ENCODE results near the gene SLC35F4. TPM values are rescaled to one million over a fixed set of nuclear protein-coding genes. Genes with fewer than 3 reads are reported as not detected.

The SLC35F4 gene
- total RNA-seq, 1 experiment from 2014 or later: not detected

DNA sequence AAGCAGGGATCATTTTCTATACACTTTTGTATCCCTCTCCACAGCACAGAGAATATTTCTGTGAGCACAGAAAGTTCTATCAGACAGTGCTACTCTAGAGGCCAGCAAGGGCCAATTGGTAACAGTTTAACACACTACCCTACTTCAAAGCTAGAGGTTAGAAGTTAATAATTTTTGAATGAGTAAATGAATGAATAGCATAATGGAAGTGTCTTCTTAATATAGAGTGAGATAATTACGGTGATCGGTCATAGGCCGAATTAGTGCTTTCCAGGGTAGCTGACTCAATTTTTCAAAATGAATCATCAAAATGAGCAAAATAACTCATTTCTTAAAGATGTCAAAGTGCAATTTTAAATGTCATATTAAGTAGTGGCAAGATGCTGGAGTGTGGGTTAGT lies 305.2 kb downstream of the SLC35F4 start:
- Histone ChIP-seq H3K27me3 (replicated peaks; ENCODE audit: insufficient read depth, low read depth, low read length, poor library complexity) (no peaks in the 10 kb centered on the region), H3K27ac (ENCODE audit: low read depth, low read length, poor library complexity, severe bottlenecking) (no peak overlapping the region), H3K36me3 (ENCODE audit: insufficient read depth, low read length, poor library complexity, severe bottlenecking) (no peaks in the 10 kb centered on the region), H3K9me3 (ENCODE audit: low read depth, low read length, poor library complexity, severe bottlenecking) (no peaks in the 10 kb centered on the region), H3K4me1 (ENCODE audit: insufficient read depth, low read length, poor library complexity, severe bottlenecking) (no peaks in the 10 kb centered on the region), H3K4me3 (ENCODE audit: low read depth, low read length, poor library complexity, severe bottlenecking) (no peak overlapping the region)
- POLR2A ChIA-PET (ENCODE audit: low non-redundant PET): no interaction called here
- intact Hi-C loops (cut with micrococcal nuclease; ENCODE audit: unreplicated experiment): no loop called here
- CTCF ChIA-PET: no interaction called here
- no peak for DNase-seq (ENCODE audit: low spot score)
- BruUV-seq (replicated peaks): no TSS peak
- TF ChIP-seq, protein P1, sequence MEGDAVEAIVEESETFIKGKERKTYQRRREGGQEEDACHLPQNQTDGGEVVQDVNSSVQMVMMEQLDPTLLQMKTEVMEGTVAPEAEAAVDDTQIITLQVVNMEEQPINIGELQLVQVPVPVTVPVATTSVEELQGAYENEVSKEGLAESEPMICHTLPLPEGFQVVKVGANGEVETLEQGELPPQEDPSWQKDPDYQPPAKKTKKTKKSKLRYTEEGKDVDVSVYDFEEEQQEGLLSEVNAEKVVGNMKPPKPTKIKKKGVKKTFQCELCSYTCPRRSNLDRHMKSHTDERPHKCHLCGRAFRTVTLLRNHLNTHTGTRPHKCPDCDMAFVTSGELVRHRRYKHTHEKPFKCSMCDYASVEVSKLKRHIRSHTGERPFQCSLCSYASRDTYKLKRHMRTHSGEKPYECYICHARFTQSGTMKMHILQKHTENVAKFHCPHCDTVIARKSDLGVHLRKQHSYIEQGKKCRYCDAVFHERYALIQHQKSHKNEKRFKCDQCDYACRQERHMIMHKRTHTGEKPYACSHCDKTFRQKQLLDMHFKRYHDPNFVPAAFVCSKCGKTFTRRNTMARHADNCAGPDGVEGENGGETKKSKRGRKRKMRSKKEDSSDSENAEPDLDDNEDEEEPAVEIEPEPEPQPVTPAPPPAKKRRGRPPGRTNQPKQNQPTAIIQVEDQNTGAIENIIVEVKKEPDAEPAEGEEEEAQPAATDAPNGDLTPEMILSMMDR (conservative IDR thresholded peaks at IDR 0.05; ENCODE audit: low read depth, low read length): no peak
- TF ChIP-seq EZH2 (IDR thresholded peaks at IDR 0.05; ENCODE audit: borderline replicate concordance, low read depth, low read length, poor library complexity, severe bottlenecking): no peak

DNA sequence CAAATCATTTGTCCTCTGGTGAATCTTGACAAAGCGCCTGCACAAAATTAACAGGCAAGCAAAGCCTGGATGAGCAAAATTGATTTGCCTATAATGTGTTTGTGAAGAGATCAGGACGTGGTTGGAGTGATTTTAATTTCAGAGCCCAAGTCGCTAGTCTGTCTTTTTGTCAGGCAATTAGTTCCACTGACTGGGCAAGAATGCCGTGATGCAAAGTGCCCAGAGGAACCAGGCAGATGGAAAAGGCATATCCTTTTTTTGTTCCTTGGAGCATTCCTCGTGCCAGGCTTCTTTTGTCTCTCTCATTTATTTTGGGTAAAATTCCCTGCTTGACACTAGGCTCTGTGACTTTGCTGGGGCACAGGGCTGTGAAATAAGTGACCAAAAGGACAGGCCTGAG lies 306.3 kb downstream of the SLC35F4 start:
- no peak overlapping the region for H3K27ac ChIP-seq (ENCODE audit: low read depth, low read length, poor library complexity, severe bottlenecking)
- H3K4me3 ChIP-seq (ENCODE audit: low read depth, low read length, poor library complexity, severe bottlenecking): no peak overlapping the region
- intact Hi-C loops (cut with micrococcal nuclease; ENCODE audit: unreplicated experiment): no loop called here
- H3K36me3 ChIP-seq (ENCODE audit: insufficient read depth, low read length, poor library complexity, severe bottlenecking): no peaks in the 10 kb centered on the region
- TF ChIP-seq, protein P1 (conservative IDR thresholded peaks at IDR 0.05; ENCODE audit: low read depth, low read length): no peak
- no peak for TF ChIP-seq EZH2 (IDR thresholded peaks at IDR 0.05; ENCODE audit: borderline replicate concordance, low read depth, low read length, poor library complexity, severe bottlenecking)
- H3K4me1 ChIP-seq (ENCODE audit: insufficient read depth, low read length, poor library complexity, severe bottlenecking): no peaks in the 10 kb centered on the region
- H3K27me3 ChIP-seq (replicated peaks; ENCODE audit: insufficient read depth, low read depth, low read length, poor library complexity): no peaks in the 10 kb centered on the region
- CTCF ChIA-PET: no interaction called here
- DNase-seq (ENCODE audit: low spot score): no peak
- H3K9me3 ChIP-seq (ENCODE audit: low read depth, low read length, poor library complexity, severe bottlenecking): no peaks in the 10 kb centered on the region
- POLR2A ChIA-PET (ENCODE audit: low non-redundant PET): no interaction called here
- no TSS peak for BruUV-seq (replicated peaks)

DNA sequence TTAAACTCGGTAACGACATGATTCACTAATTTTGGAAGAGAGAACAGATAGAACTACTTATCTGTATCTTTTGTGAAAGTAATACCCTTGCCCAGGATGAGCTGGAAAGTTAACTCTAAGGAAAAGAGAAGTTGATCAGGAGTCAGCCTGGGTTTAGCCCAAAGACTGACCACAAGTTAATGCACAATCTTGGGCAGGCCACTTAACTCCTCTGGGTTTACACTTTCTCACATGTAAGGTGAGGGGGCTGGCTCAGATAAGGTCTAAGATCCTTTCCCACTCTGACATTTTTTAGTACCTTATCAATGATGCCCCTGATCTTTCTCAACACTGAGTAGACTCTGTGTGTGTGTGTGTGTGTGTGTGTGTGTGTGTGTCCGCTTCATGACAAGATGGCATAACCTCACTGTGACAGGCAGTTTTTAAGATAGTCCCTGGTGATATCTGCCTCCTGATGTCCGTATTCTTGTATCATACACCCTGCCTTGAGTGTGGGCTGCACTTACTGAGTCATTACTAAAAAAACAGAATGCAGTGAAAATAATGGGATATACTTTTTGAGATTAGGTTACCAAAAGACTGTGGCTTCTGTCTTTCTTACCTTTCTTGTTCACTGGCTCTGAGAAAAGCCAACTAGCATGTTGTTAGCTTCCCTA lies 316.0 kb downstream of the SLC35F4 start:
- intact Hi-C loops (cut with micrococcal nuclease; ENCODE audit: unreplicated experiment): no loop called here

More for the DNA sequence above, 316.0 kb downstream of the SLC35F4 start:
- TF ChIP-seq, protein P1 (conservative IDR thresholded peaks at IDR 0.05; ENCODE audit: low read depth, low read length): no peak
- TF ChIP-seq EZH2 (IDR thresholded peaks at IDR 0.05; ENCODE audit: borderline replicate concordance, low read depth, low read length, poor library complexity, severe bottlenecking): no peak
- ChIA-PET POLR2A (ENCODE audit: low non-redundant PET) (interaction anchor here (0.5 kb wide), 1 partner anchor 410 kb away, joined by 5 read pairs; no protein-coding TSS in a partner anchor), CTCF (no interaction called here)
- no peak for DNase-seq (ENCODE audit: low spot score)
- H3K36me3 ChIP-seq (ENCODE audit: insufficient read depth, low read length, poor library complexity, severe bottlenecking): no peaks in the 10 kb centered on the region
- peaks cover 7% of the 10 kb centered on the region for H3K9me3 ChIP-seq (ENCODE audit: low read depth, low read length, poor library complexity, severe bottlenecking)
- no peaks in the 10 kb centered on the region for H3K27me3 ChIP-seq (replicated peaks; ENCODE audit: insufficient read depth, low read depth, low read length, poor library complexity)
- no peak overlapping the region for H3K27ac ChIP-seq (ENCODE audit: low read depth, low read length, poor library complexity, severe bottlenecking)
- H3K4me1 ChIP-seq (ENCODE audit: insufficient read depth, low read length, poor library complexity, severe bottlenecking): no peaks in the 10 kb centered on the region
- H3K4me3 ChIP-seq (ENCODE audit: low read depth, low read length, poor library complexity, severe bottlenecking): no peak overlapping the region
- BruUV-seq (replicated peaks): no TSS peak
